ENCODE results near the gene UMODL1.
"Not testable (repeated sequence)": the region's sequence is repeated elsewhere in the genome, so short reads cannot be mapped to it uniquely, and the experiment has no call there.

The UMODL1 gene

DNA sequence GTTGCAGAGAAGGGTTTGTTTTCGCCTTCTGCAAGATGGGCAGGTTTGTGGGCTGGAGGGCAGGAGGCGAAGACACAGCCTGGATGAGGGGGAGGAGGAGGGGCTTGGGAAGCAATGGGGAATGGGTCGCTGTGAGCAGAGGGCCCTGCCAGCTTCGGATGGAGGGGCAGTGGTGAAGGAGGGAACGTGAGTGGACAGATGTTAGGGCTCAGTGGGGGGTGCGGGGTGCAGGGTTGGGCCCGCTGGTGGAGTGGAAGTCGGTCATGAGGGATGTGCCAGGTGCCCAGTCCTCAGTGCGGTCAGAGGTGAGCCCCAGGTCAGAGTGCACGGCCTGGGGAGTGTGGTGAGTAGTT is 92.4 kb downstream of the UMODL1 start:
- no peak for DNase-seq (ENCODE audit: low read depth)

DNA sequence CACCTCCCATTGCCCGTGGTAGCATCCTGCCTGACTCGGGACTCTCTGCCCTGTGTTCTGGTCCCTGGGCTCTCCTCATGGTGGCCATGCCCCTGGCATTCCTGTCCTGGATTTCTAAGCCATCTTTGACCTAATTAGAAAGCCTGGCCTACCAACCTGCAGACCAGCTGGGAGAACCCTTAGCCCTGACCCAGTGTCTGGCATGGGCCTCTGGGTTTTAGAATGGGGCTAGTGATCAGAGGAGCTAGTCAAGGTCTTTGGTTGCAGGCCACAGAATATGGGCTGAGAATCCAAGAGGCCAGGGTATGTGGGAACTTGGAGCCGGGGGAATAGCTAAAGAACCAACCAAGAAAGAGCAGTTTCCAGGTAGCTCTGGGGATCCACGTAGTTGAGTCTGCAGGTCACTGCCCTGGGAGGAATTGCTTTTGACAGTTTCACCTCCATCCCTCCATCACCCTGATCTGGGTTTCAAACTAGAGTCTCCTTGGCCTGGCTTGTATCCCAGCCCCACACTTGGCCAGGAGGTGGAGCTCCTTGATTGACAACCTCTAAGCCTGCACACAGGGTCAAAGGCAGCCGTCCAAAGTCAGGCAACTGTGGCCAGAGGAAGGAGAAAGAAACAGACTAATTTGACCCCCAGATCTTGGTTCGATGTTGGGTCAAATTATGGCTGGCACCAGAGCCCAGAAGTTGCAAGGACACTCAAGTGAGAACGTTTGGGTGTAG is 93.1 kb downstream of the UMODL1 start:
- no peak for DNase-seq (ENCODE audit: low read depth)

DNA sequence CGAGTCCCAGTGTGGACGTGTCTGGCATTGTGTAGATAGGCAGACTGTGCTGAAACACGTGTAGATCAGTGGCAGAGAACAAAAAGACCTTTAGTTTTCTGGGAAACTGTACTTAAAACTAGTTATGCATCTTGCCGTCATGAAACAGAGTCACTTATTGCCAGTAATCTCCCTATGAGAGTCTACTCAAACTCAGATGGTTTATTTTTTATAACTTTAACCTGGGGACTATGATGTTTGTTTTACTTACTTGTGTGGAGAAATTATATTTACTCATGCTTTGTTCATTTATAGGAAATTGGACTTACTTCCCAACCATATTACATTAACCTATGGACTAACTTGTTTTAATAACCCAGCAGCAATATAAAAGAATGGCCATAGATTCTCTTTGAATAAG is 93.7 kb downstream of the UMODL1 start:
- DNase-seq (ENCODE audit: low read depth): no peak

DNA sequence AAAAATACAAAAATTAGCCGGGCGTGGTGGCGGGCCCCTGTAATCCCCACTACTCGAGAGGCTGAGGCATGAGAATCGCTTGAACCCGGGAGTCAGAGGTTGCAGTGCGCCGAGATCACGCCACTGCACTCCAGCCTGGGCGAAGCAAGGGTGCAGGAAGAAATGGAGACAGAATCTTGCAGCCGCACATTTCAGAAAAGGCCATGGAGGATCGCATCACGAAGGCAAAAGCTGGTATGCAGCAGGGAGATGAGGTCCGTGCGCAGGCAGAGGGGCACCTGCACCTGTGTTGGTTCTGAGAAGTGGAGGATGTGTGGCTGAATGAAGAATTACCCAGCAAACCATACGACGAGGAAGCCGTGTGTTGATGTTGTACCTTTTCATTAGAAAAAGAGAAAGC is 94.8 kb downstream of the UMODL1 start:
- no peak for DNase-seq (ENCODE audit: low read depth)

DNA sequence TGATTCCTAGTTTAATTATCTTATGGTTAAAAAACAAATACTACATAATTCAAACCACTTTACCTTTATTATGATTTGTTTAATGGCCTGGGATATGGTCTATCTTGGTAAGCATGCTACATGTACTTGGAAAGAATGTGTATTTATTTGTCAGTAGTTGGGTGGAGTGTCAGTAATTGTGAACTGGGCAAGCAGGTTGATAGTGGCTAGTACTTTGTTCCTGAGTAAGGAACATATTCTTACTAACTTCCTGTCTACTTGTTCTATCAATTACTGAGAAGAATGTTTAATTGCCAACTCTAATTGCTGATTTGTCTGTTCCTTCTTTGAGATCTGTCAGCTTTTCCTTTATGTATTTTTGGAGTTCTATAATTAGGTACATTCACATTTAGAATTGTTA is 98.6 kb downstream of the UMODL1 start:
- no peak for DNase-seq (ENCODE audit: low read depth)

DNA sequence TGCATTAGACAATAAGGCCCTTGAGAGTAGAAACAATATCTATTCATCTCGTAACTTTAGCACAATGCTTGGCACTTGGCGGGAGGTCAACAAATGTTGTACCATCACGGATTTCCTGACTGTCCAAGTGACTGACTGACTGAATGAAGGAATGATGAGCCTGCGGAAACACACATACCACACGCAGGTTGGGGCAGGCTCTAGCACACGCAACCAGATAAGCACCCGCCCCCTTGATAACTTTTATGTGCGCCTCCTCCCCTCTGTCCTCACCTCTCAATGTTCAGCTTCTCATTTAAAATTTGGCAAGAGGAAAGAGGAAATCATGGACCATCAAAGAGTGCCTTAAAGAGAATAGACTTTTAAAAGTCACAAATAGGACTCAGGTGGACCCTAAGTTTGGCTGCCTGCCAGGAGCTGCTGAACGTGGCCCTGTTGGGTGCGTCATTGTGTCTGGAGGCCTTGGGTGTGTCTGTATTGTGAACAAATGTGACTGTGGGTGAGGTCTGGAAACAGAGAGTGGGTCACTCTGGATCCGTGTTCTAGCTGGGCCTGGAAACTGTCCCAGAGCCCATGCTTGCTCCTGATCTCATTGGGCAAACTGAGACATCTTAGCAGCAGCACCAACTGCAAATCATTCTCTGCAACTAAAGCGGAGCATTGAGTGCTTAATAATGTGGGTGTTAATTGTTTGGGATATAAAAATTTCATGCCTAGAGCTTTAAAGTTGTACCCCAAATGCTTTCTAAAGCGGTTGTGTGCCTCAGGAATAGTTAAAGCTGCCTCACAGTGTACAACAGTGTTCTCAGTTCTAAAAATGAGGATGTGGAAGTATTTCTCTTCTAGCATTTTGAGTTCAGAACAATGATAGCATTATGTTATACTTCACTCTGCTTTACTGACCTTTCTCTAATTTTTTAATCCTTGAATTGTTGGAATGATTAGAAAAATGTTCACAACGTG is 100.3 kb downstream of the UMODL1 start:
- DNase-seq (ENCODE audit: low read depth): no peak

DNA sequence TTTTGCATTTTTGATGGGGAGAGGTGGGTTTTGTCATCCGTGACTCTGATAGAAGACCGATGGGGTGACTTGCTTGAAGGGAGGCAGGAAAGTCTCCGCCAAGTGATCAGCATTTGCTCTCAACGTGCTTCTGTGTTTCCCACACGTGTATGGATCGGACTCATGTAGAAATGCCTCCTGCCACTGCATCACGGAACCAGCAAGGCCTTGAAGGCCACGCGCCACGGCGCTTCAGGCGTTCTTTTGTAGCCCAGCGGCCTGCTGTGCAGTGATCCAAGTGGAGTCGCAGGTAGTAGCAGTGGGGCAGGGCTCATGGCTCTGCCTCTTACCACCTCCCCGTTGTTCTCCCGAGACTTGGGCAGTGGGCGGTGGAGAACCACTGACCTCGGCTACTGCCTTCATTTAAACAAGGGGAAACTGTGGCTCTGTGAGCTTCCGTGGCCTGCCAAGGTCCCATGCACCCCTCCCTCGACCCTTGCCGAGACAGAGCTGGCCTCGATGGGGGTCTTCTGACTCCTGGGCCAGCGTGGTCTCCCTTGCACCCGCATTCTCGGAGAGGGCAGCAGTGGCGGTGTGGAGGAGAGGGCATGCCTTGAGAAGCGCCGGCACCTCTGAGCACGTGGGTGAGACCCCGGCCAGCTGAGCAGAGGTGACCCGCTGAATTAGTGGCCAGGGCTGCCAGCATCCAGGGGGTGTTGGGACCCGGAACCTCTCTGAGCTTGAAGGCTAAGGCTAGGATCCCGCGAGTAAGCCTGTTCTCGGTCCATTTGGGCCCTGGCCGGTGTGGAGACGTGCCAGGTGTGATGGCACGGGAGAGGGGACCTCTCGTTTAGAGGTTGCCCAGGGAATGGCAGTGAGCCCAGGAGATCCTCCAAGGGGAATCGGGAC is 101.7 kb downstream of the UMODL1 start:
- DNase-seq (ENCODE audit: low read depth): no peak

DNA sequence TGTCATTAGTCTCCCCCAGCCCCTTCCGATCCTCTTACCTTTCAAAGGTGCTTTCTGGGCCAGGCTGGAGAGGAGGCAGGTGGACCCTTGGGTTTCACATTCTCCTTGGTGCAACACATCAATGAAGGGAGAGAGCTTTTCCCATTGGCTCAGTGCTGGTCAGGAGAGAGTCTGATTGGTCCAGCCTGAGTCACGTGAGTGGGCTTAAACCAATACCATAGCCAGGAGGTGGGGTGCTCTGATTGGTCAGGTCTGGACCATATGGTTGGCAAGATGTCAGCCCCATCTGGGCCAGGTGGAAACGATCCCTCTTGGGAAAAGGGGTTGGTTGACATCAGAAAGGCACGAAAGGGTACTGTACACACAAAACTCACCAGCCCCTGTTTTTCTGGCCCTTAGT is 103.1 kb downstream of the UMODL1 start:
- no peak for DNase-seq (ENCODE audit: low read depth)

GRCh38 chr21:42175110-42175710 is 104.1 kb downstream of the UMODL1 start:
- DNase-seq (ENCODE audit: low read depth): no peak

- no peak for DNase-seq (ENCODE audit: low read depth)
These were observed 105.7 kb downstream of the UMODL1 start for GRCh38 chr21:42176859-42177258.

DNA sequence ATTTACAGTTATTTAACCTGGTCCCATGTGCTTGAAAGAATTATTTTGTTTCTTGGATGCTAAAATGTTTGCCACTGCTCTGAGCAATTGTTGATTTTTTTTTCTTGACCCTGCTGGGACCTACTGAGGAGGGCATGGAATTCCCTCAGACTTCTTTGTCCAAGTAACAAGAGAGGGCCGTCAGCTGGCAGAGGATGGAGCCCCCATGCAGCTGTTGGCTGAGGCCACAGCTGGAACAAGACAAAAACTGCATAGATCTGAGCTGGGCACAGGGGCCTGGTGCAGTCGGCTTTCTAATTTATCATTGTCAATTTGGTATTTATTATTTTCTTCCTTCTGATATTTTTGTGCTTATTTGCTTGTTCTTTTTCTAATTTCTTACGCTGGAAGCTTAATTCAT is 108.2 kb downstream of the UMODL1 start:
- no peak for DNase-seq (ENCODE audit: low read depth)

GRCh38 chr21:42180001-42180400 is 108.9 kb downstream of the UMODL1 start:
- not testable (repeated sequence) for DNase-seq (ENCODE audit: low read depth)

GRCh38 chr21:42182713-42183371 is 111.7 kb downstream of the UMODL1 start:
- DNase-seq (ENCODE audit: low read depth): no peak

DNA sequence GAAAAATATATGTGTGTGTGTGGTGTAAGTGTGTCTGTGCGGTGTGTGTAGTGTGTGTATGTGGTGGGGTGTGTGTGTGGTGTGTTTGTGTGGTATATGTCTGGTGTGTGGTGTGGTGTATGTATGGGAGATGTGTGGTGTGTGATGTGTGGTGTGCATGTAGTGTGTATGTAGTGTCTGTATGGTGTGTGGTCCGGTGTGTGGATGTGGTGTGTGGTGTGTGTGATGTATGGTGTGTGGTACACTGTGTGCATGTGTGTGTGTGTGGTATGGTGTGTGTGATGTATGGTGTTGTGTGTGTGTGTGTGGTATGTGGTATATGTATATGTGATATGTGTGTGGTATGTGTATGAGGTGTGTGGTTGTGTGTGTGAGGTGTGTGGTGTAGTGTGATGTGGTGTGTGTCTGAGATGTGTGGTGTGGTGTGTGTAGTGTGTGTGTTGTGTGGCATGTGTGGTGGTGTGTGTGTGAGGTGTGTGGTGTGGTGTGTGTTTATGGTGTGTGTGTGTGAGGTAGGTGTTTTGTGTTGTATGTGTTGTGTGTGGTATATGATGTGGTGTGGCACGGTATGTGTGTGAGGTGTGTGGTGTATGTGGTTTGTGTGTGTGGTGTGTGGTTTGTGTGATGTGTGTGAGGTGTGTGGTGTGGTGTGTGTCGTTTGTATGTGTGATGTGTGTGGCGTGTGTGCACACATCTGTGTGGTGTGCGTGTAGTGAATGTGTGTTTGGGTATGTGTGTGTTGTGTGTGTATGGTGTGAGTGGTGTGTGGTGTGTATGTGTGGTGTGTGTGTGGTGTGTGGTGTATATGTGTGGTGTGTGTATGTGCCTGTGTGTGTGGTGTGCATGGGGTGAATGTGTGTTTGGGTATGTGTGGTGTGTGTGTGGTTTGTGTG is 112.5 kb downstream of the UMODL1 start:
- DNase-seq (ENCODE audit: low read depth): no peak

DNA sequence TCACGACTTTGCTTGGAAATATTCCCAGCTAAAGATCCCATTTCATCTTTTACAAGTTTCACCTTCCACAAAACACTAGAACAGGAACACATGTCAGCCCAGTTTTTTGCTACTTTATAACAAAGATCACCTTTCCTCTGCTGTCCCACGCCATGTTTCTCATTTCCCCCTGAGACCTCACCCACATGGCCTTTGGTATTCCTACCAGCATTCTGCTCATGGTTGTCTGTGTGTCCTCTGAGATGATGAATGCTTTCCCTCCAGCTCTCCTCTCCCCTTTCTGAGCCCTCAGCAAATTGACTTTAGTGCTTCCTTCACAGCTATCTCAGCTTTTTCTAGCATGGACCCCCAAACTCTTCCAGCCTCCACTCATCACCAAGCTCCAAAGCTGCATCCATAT is 115.5 kb downstream of the UMODL1 start:
- no peak for DNase-seq (ENCODE audit: low read depth)

DNA sequence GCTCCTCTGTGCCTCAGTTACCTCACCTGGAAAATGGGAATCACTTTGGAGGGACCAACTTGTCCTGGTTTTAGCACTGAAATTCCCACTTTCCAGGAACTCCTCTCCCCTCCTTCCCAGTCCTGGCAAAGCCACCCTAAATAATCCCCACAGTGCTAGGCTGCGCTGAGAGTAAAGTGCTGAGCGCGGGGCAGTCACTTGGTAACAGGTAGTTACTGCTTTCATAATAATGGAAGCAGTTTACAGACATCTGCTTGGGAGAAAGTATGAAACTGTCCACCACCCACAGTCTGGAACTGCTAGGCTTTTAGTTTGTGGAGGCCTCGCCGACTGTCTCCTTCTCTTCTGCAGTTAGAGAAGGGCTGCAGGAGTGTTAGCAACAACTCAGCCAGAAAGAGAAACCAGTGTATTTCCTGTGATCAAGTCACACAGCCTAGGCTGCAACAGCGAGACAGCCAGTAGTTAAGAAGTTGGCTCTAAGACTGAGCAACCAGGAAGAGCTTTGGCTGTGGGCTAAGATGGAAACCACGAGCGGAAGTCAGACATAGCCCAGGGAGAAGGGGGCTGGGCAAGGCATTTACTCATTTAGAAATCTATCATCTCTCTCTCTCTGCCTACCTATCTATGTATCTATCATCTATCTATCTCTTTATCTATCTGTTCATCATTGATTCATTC is 117.0 kb downstream of the UMODL1 start:
- DNase-seq (ENCODE audit: low read depth): peak; percentile 33

DNA sequence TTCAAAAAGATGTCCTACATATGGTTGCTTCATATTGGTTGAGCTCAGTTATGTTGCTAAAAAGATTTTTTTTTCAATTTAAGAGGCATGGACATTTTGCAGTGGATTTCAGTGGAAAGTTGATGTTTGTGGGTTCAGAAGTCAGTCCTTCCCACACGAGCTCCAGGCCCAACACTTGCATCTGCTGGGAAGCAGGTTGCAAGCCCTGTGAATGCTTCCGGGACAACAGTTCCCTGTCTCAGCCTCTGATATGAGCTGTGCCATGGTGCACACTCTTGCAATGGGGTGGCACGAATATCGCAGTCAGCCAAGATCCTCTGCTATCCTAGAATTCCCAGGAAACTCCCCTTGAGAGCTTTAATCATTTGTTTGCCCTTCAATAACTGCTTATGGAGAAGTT is 117.5 kb downstream of the UMODL1 start:
- no peak for DNase-seq (ENCODE audit: low read depth)

GRCh38 chr21:42189431-42189830 is 118.3 kb downstream of the UMODL1 start:
- no peak for DNase-seq (ENCODE audit: low read depth)

DNA sequence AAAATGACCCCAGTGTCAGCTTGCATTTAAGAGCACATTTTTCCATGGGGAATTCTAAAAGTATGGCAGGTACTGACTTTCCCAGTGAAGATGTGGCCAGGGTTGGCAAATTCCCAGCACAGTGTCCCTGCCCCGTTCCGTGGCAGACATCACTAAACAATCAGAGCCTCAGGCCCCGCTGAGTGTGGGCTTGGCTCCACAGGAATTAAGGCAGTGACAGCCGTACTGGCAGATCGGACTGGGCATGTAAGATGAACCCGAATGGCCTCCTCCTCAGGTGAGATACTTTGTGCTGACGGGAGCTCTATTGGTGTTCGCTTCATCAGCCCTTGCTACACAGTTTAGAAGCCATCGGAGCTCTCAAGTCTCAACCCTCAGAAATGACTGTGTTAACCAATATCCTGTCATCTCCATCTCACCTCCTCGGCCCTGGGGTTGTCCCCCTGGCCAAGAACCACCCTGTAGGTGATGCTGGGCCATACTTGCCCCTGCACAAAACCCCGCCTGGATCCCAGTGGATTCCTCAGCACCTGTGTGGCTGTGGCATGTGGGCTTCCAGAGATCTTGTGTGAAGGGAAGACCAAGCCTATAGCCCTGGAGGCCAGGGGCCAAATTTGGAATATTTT is 118.9 kb downstream of the UMODL1 start:
- no peak for DNase-seq (ENCODE audit: low read depth)

All from stimulated activated CD8-positive, alpha-beta memory T cell treated with anti-CD3 and anti-CD28 coated beads, Interleukin-15, amount 100 ng/mL, for 24 hours (primary cell).